ENCODE measurements around the gene NRDE2. TPM values are rescaled to one million over a fixed set of nuclear protein-coding genes. Genes with fewer than 3 reads are reported as not detected.

NRDE2 gene
- total and polyA plus RNA-seq, 2 of the 4 experiments (the other 2 are of a cell fraction), result 4.5 to 9.3 TPM

DNA sequence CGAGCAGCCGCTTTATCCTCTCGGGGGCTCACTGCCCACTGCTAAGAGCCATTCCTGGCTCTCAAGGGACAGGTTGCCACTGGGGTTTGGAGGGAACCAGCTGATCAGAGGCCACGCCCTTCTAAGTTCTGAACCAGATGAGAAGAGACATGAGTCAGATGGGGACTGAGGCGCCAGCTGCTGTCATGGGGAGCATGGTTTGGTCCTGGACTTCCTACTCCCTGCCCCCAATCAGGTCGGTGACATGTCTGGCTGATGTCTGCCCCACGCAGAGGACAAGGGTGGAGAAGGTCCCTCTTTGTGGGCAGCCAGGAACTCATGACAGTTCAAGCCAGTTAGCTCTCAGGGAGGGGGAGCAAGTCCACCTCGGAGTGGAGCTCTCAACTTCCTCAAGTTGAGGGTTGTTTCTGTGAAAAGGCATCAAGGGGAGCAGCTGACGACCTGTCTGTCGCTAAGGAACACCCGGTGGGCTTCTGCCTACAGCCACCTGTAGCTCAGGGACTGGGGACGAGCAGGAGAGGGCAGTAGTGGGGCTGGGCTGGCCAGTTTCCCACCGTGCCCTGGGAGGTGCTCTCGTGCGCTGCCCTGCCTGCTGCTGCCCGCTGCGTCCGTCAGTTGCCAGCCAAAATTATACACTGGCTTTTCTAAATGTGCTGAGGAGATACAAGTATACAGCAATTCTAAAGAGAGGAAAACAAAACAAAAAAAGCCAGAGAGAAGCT, 54.9 kb downstream of the NRDE2 start:
- Histone ChIP-seq H3K27ac (ENCODE audit: insufficient read depth, low read length) (no peak overlapping the region), H3K23ac (ENCODE audit: low read depth, low read length) (no peak overlapping the region), H2BK15ac (ENCODE audit: low read depth, low read length) (no peak overlapping the region), H2BK20ac (ENCODE audit: low read depth, low read length) (no peak overlapping the region), H3K18ac (ENCODE audit: low read depth, low read length) (no peak overlapping the region), H3K27me3 (ENCODE audit: control insufficient read depth, insufficient read depth, low read length) (no peaks in the 10 kb centered on the region), H3K4me1 (ENCODE audit: control insufficient read depth, insufficient read depth, low read length) (peaks cover 6% of the 10 kb centered on the region; the same call in 1 of the 2 replicates), H4K5ac (ENCODE audit: low read depth, low read length) (no peak overlapping the region), H4K20me1 (ENCODE audit: insufficient read depth, low read length) (no peaks in the 10 kb centered on the region), H2AK5ac (ENCODE audit: low read depth, low read length) (peak overlapping the region; percentile 64; the same call in 1 of the 2 replicates), H3K9me3 (ENCODE audit: control insufficient read depth, insufficient read depth, low read length) (no peaks in the 10 kb centered on the region), H2BK120ac (ENCODE audit: low read depth, low read length) (no peak overlapping the region), H3K56ac (ENCODE audit: extremely low read depth, insufficient read depth, low read length) (no peak overlapping the region), H3K4ac (ENCODE audit: low read depth, low read length) (no peak overlapping the region), H3K14ac (replicated peaks; ENCODE audit: low read depth, low read length) (no peak overlapping the region), H2AK9ac (replicated peaks; ENCODE audit: low read depth, low read length, poor library complexity) (peak overlapping the region; percentile 81), H3K4me2 (ENCODE audit: low read depth, low read length) (no peak overlapping the region), H2AFZ (replicated peaks; ENCODE audit: low read length, poor library complexity) (peak overlapping the region; percentile 54), H4K91ac (ENCODE audit: insufficient read depth, low read depth, low read length) (peak overlapping the region; percentile 21; the same call in 1 of the 2 replicates), H3K4me3 (ENCODE audit: insufficient read depth, low read depth, low read length) (no peak overlapping the region), H3K9ac (ENCODE audit: low read depth, low read length) (no peak overlapping the region), H2BK5ac (ENCODE audit: low read depth, low read length, poor library complexity, severe bottlenecking) (no peak overlapping the region), H3K79me1 (ENCODE audit: low read depth in 1 of 2, low read length in 2 of 2) (peaks cover 0 to 12% of the 10 kb centered on the region in 2 experiments; a peak in 2 of 4 replicates), H3K9me1 (ENCODE audit: insufficient read depth, low read length) (peaks cover 19% of the 10 kb centered on the region), H3K36me3 (ENCODE audit: control insufficient read depth, insufficient read depth, low read length) (peaks cover 29% of the 10 kb centered on the region), H4K8ac (ENCODE audit: low read depth in 2 of 2, low read length in 2 of 2) (no peak overlapping the region)
- ChIA-PET CTCF (interaction anchor here (0.5 kb wide), 1 partner anchor 259 kb away, joined by 4 read pairs; no protein-coding TSS in a partner anchor), POLR2A (ENCODE audit: unreplicated experiment) (no interaction called here)
- dilution Hi-C loops (cut with HindIII; ENCODE audit: low sequenced_read_pairs, unreplicated experiment), result no loop called here
- TF ChIP-seq, protein P1, sequence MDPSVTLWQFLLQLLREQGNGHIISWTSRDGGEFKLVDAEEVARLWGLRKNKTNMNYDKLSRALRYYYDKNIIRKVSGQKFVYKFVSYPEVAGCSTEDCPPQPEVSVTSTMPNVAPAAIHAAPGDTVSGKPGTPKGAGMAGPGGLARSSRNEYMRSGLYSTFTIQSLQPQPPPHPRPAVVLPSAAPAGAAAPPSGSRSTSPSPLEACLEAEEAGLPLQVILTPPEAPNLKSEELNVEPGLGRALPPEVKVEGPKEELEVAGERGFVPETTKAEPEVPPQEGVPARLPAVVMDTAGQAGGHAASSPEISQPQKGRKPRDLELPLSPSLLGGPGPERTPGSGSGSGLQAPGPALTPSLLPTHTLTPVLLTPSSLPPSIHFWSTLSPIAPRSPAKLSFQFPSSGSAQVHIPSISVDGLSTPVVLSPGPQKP (IDR thresholded peaks at IDR 0.05; ENCODE audit: borderline replicate concordance, low read depth, low read length), result no peak
- TF ChIP-seq RAD21 (IDR thresholded peaks at IDR 0.05; ENCODE audit: low read length) (no peak), MXI1 (IDR thresholded peaks at IDR 0.05; ENCODE audit: borderline replicate concordance, low read depth, low read length) (no peak)
- in situ Hi-C loops (cut with MboI; ENCODE audit: low sequenced_read_pairs), result loop anchor here (25.0 kb wide), 1 partner anchor 885 kb away; no protein-coding TSS in a partner anchor
- intact Hi-C loops (cut with micrococcal nuclease), result no loop called here
- no TSS peak for BruUV-seq (replicated peaks)
- WGBS, 2 experiments (ENCODE audit: extremely low coverage in 2 of 2, insufficient read length in 1 of 2), result 63% methylated on average over 3 of the region's 18 CpGs; no CpG with 5 or more reads in 1 of the 2 experiments
- DNase-seq (peak; percentile 13), ATAC-seq (ENCODE audit: low read depth) (no peak)

All from IMR-90 (cell line).